Neuronal stem cell (in vitro differentiated cells): Measurements from ENCODE around the gene AGFG2.

ENCODE experiments used
- DNase-seq: peaks from one replicate; pipeline ENCODE4 v3.0.0-alpha.2; 2013; ENCODE audit warnings: low spot score
- H2AFZ ChIP-seq: one replicate; pipeline ENCODE4 v1.6.1; 2013; ENCODE audit warnings: mild to moderate bottlenecking, low read length, inconsistent platforms
- H2AK5ac ChIP-seq: 2 replicates; pipeline ENCODE4 v1.6.1; 2013; ENCODE audit warnings: low read depth, mild to moderate bottlenecking, inconsistent platforms, low read length, moderate library complexity, mixed read lengths
- H2BK120ac ChIP-seq: 2 replicates; pipeline ENCODE4 v1.6.1; 2013; ENCODE audit warnings: low read depth, mild to moderate bottlenecking, inconsistent platforms, low read length, moderate library complexity, mixed read lengths
- H2BK12ac ChIP-seq: one replicate; pipeline ENCODE4 v1.6.1; 2013; ENCODE audit warnings: low read length, inconsistent platforms
- H2BK15ac ChIP-seq: 2 replicates; pipeline ENCODE4 v1.6.1; 2013; ENCODE audit warnings: mild to moderate bottlenecking, low read length, inconsistent platforms, mixed read lengths
- H2BK5ac ChIP-seq: one replicate; pipeline ENCODE4 v1.6.1; 2013; ENCODE audit warnings: inconsistent platforms, mild to moderate bottlenecking, low read length, moderate library complexity
- H3K14ac ChIP-seq: one replicate; pipeline ENCODE4 v1.6.1; 2013; ENCODE audit warnings: low read length, inconsistent platforms
- H3K18ac ChIP-seq: 2 replicates; pipeline ENCODE4 v1.6.1; 2013; ENCODE audit warnings: low read length, inconsistent platforms
- H3K23ac ChIP-seq: 2 replicates; pipeline ENCODE4 v1.6.1; 2013; ENCODE audit warnings: low read depth, mild to moderate bottlenecking, mixed read lengths, low read length, inconsistent platforms; ENCODE audit not compliant: poor library complexity
- H3K27ac ChIP-seq: replicated peaks from 3 replicates; pipeline ENCODE4 v1.5.1; 2013; ENCODE audit warnings: low read length, inconsistent platforms
- H3K27me3 ChIP-seq, 3 experiments: 2 replicates each; pipeline ENCODE4 v1.6.1; 2013; ENCODE audit warnings: low read length in 3 of 3, mild to moderate bottlenecking in 2 of 3, inconsistent platforms in 1 of 3, low read depth in 1 of 3, mixed read lengths in 1 of 3, moderate library complexity in 1 of 3; ENCODE audit not compliant: control insufficient read depth in 3 of 3, insufficient read depth in 3 of 3
- H3K36me3 ChIP-seq, 2 donors: replicated peaks in 1 of 2; 2 replicates each; pipeline ENCODE4 v1.6.1; 2013; ENCODE audit warnings: low read length in 2 of 2; ENCODE audit not compliant: control insufficient read depth in 2 of 2, insufficient read depth in 2 of 2
- H3K4ac ChIP-seq: 2 replicates; pipeline ENCODE4 v1.6.1; 2013; ENCODE audit warnings: inconsistent platforms, mild to moderate bottlenecking, low read length, moderate library complexity
- H3K4me1 ChIP-seq, 2 donors: 1 replicate in 1 of 2; 2 replicates in 1 of 2; pipeline ENCODE4 v1.6.1; 2013; ENCODE audit warnings: low read length in 2 of 2, low read depth in 1 of 2; ENCODE audit not compliant: control insufficient read depth in 2 of 2, insufficient read depth in 1 of 2
- H3K4me2 ChIP-seq: one replicate; pipeline ENCODE4 v1.6.1; 2013; ENCODE audit warnings: mild to moderate bottlenecking, low read length, inconsistent platforms; ENCODE audit not compliant: insufficient read depth, poor library complexity, severe bottlenecking
- H3K4me3 ChIP-seq, 2 donors: 2 replicates each; pipeline ENCODE4 v1.5.1; 2013; ENCODE audit warnings: low read length in 2 of 2, mild to moderate bottlenecking in 2 of 2, inconsistent platforms in 1 of 2, moderate library complexity in 1 of 2
- H3K79me1 ChIP-seq: one replicate; pipeline ENCODE4 v1.6.1; 2013; ENCODE audit warnings: low read depth, mild to moderate bottlenecking, inconsistent platforms, low read length, moderate library complexity
- H3K9ac ChIP-seq: one replicate; pipeline ENCODE4 v1.6.1; 2013; ENCODE audit warnings: mild to moderate bottlenecking, low read depth, low read length, inconsistent platforms; ENCODE audit not compliant: poor library complexity
- H3K9me3 ChIP-seq, 2 donors: replicated peaks in 1 of 2; 2 replicates each; pipeline versions ENCODE3 to v1.6.1; 2013; ENCODE audit warnings: low read length in 2 of 2, mild to moderate bottlenecking in 2 of 2, inconsistent platforms in 1 of 2, low read depth in 1 of 2, mixed read lengths in 1 of 2, moderate library complexity in 1 of 2; ENCODE audit not compliant: control insufficient read depth in 2 of 2, insufficient read depth in 1 of 2
- H4K8ac ChIP-seq: one replicate; pipeline ENCODE4 v1.6.1; 2013; ENCODE audit warnings: low read depth, mild to moderate bottlenecking, inconsistent platforms, low read length, moderate library complexity
- H4K91ac ChIP-seq: one replicate; pipeline ENCODE4 v1.6.1; 2013; ENCODE audit warnings: low read length, low read depth, mild to moderate bottlenecking, inconsistent platforms; ENCODE audit not compliant: poor library complexity
- WGBS, 2 donors: extraction: QIAGEN DNeasy Blood & Tissue Kit; methylation state at CpG; one replicate each; pipeline ENCODE4 v1.1.7; 2013; ENCODE audit warnings: missing lambda C conversion rate in 2 of 2, mixed read lengths in 1 of 2; ENCODE audit not compliant: insufficient read length in 2 of 2, insufficient replicate concordance in 1 of 2; ENCODE audit errors: extremely low coverage in 2 of 2; 5-methylcytosine and 5-hydroxymethylcytosine counted together

Gene AGFG2

DNA sequence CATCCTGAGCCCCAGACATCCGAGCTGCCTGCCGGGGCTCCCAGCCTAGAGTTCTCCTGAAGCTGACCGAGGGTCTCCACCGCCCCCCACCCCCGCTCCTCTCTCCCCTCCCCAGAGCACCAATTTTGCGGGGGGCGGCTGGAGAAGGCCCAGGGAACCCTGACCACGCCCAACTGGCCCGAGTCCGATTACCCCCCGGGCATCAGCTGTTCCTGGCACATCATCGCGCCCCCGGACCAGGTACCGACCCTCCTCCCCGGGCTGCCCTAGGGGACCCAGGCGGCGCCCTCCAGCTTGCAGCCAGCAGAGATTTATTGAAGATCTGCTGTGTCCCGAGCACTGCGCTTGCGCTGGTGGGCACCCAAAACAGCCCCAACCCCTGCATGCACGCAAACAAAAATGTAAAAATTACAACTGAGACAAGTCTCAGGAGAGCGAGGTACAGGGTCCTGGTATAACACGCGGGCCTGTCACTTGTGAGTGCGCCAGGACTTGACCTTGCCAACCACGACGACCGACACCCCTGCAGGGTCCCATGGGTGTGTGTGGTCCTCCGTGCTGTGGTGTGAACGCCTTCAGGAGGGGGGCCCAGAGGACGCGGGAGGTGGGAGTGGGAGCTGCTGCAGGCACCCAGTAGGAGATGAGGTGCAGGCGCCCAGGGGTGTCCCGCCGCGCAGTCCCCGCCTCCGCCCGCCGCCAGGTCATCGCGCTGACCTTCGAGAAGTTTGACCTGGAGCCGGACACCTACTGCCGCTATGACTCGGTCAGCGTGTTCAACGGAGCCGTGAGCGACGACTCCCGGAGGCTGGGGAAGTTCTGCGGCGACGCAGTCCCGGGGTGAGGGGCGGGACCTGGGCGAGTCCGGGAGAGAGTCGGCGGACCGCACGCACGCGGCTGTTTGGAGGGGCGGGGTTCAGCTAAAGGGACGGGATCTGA lies 66.2 kb downstream of the AGFG2 start:
- no peak overlapping the region for H4K91ac ChIP-seq
- peaks cover 7% of the 10 kb centered on the region for H3K79me1 ChIP-seq
- peak overlapping the region; percentile 95 for H2AK5ac ChIP-seq
- peak overlapping the region; percentile 38 for H3K14ac ChIP-seq
- peak overlapping the region; percentile 22 for H2BK12ac ChIP-seq
- H2BK15ac ChIP-seq, result no peak overlapping the region
- no peak overlapping the region for H3K27ac ChIP-seq
- no CpG with 5 or more reads among the region's 68 CpGs for WGBS, 2 donors
- peak overlapping the region; percentile 79 for H2AFZ ChIP-seq
- peak overlapping the region; percentile 83 for H3K18ac ChIP-seq
- H3K4ac ChIP-seq, result no peak overlapping the region
- H3K4me2 ChIP-seq, result peak overlapping the region; percentile 96
- peak overlapping the region; percentile 50 to 77 for H3K4me3 ChIP-seq
- peak overlapping the region; percentile 98 for H3K23ac ChIP-seq
- H2BK120ac ChIP-seq, result no peak overlapping the region
- no peaks in the 10 kb centered on the region for H3K36me3 ChIP-seq
- H3K4me1 ChIP-seq, result peaks cover 25 to 31% of the 10 kb centered on the region in 2 donors
- peak overlapping the region; percentile 53 for H2BK5ac ChIP-seq
- DNase-seq, result no peak
- peaks cover 0 to 26% (median 4%) of the 10 kb centered on the region in 3 experiments for H3K27me3 ChIP-seq
- no peak overlapping the region for H4K8ac ChIP-seq
- no peaks in the 10 kb centered on the region for H3K9me3 ChIP-seq
- peak overlapping the region; percentile 44 for H3K9ac ChIP-seq

DNA sequence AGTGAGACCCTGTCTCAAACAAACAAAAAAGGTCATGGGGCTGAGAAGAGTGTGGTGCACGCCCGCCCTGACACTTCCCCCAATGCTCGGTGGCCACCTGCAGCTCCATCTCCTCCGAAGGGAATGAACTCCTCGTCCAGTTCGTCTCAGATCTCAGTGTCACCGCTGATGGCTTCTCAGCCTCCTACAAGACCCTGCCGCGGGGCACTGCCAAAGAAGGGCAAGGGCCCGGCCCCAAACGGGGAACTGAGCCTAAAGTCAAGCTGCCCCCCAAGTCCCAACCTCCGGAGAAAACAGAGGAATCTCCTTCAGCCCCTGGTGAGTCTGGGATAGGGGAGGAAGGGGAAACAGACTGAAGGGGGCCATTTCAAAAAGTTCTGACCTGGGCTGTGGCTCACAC lies 67.3 kb downstream of the AGFG2 start:
- H3K36me3 ChIP-seq, result no peaks in the 10 kb centered on the region
- no peak overlapping the region for H3K4ac ChIP-seq
- no peak overlapping the region for H2AK5ac ChIP-seq
- H4K8ac ChIP-seq, result no peak overlapping the region
- H3K9me3 ChIP-seq, result no peaks in the 10 kb centered on the region
- WGBS, 2 donors, result no CpG with 5 or more reads among the region's 12 CpGs
- no peak overlapping the region for H3K9ac ChIP-seq
- no peak overlapping the region for H2BK120ac ChIP-seq
- H3K79me1 ChIP-seq, result peaks cover 7% of the 10 kb centered on the region
- H3K23ac ChIP-seq, result no peak overlapping the region
- no peak overlapping the region for H2AFZ ChIP-seq
- peak overlapping the region; percentile 83 for H3K18ac ChIP-seq
- no peak overlapping the region for H4K91ac ChIP-seq
- H3K14ac ChIP-seq, result no peak overlapping the region
- H2BK12ac ChIP-seq, result no peak overlapping the region
- no peak overlapping the region for H3K4me2 ChIP-seq
- no peak overlapping the region for H2BK15ac ChIP-seq
- no peak for DNase-seq
- H3K27ac ChIP-seq, result no peak overlapping the region
- H2BK5ac ChIP-seq, result no peak overlapping the region
- peaks cover 0 to 26% (median 4%) of the 10 kb centered on the region in 3 experiments for H3K27me3 ChIP-seq
- peaks cover 24 to 27% of the 10 kb centered on the region in 2 donors for H3K4me1 ChIP-seq
- no peak overlapping the region for H3K4me3 ChIP-seq

DNA sequence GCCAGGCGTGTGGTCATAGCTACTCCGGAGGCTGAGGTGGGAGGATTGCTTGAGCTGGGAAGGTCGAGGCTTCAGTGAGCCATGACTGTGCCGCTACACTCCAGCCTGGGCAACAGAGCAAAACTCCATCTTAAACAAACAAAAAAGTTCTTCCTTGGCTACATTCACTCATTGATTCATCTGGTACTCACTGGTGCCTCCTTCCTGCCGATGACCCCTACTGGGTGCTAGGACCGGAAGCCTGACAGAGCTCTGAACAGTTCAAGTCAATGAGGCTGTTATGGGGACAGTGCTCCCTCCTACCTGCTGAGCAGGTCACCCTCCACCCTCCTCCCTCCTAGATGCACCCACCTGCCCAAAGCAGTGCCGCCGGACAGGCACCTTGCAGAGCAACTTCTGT lies 68.1 kb downstream of the AGFG2 start:
- no peak overlapping the region for H3K9ac ChIP-seq
- no peak overlapping the region for H3K4me3 ChIP-seq
- WGBS, 2 donors, result no CpG with 5 or more reads among the region's 8 CpGs
- peaks cover 20 to 26% of the 10 kb centered on the region in 2 donors for H3K4me1 ChIP-seq
- H3K14ac ChIP-seq, result no peak overlapping the region
- H3K23ac ChIP-seq, result no peak overlapping the region
- H4K8ac ChIP-seq, result no peak overlapping the region
- H3K18ac ChIP-seq, result no peak overlapping the region
- no peaks in the 10 kb centered on the region for H3K9me3 ChIP-seq
- H2AFZ ChIP-seq, result no peak overlapping the region
- no peak overlapping the region for H2BK120ac ChIP-seq
- no peak overlapping the region for H2BK15ac ChIP-seq
- H2BK12ac ChIP-seq, result no peak overlapping the region
- H2BK5ac ChIP-seq, result no peak overlapping the region
- no peak overlapping the region for H4K91ac ChIP-seq
- no peak overlapping the region for H3K27ac ChIP-seq
- no peak for DNase-seq
- H3K4me2 ChIP-seq, result no peak overlapping the region
- H3K79me1 ChIP-seq, result peaks cover 5% of the 10 kb centered on the region
- peaks cover 0 to 26% (median 4%) of the 10 kb centered on the region in 3 experiments for H3K27me3 ChIP-seq
- peak overlapping the region; percentile 30 for H2AK5ac ChIP-seq
- no peak overlapping the region for H3K4ac ChIP-seq
- no peaks in the 10 kb centered on the region for H3K36me3 ChIP-seq

DNA sequence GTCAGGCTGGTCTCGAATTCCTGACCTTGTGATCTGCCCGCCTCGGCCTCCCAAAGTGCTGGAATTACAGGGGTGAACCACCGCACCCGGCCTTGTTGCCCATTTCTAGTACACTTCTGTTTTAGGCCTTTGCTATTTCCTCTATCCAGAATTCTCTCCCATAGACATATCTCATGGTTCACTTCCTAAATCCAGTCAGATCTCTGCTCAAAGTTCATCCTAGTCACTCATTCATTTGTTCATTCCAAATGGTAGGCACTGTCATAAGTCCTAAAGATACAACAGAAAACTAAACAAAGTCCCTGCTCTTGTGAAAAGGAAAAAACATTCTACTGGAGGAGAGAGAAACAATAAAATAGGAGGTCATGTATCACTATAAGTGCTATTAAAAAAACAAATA lies 71.0 kb downstream of the AGFG2 start:
- H3K4me3 ChIP-seq, result no peak overlapping the region

More for the DNA sequence above, 71.0 kb downstream of the AGFG2 start:
- Histone ChIP-seq H3K4me2 (no peak overlapping the region), H3K27me3 (peaks cover 0 to 19% (median 4%) of the 10 kb centered on the region in 3 experiments), H3K4ac (no peak overlapping the region), H3K4me1 (peaks cover 8 to 14% of the 10 kb centered on the region in 2 donors), H2BK12ac (no peak overlapping the region), H3K9ac (no peak overlapping the region), H2BK15ac (no peak overlapping the region), H3K23ac (no peak overlapping the region), H4K91ac (no peak overlapping the region), H3K36me3 (peaks cover 0 to 9% of the 10 kb centered on the region in 2 donors), H3K27ac (no peak overlapping the region), H3K9me3 (no peaks in the 10 kb centered on the region), H3K79me1 (peaks cover 2% of the 10 kb centered on the region), H2AFZ (no peak overlapping the region), H4K8ac (no peak overlapping the region), H3K14ac (no peak overlapping the region), H2AK5ac (no peak overlapping the region), H3K18ac (no peak overlapping the region), H2BK5ac (no peak overlapping the region), H2BK120ac (no peak overlapping the region)
- WGBS, 2 donors, result no CpG with 5 or more reads among the region's 5 CpGs
- no peak for DNase-seq
